T-helper 2 cell treated with Interferon-gamma antibody and Interleukin-4, amounts not matched to agents 100 ng/mL and 5 ng/mL, for 36 hours (primary cell): ENCODE measurements around the gene HBQ1. TPM values are rescaled to one million over a fixed set of nuclear protein-coding genes. Genes with fewer than 3 reads are reported as not detected.
"Not testable (repeated sequence)": the region's sequence is repeated elsewhere in the genome, so short reads cannot be mapped to it uniquely, and the experiment has no call there.

Experiments used
- intact Hi-C: fragments of 100-400 bp; cut with micrococcal nuclease; formaldehyde crosslinking; loops from one replicate; pipeline ENCODE4 v1.15.1; 2023
- total RNA-seq: library from RNA; stranded (reverse); gene quantifications from 2 replicates; pipeline ENCODE4 v1.2.3, GENCODE V29; 2022

HBQ1 gene
- total RNA-seq: not detected in 2 replicates

GRCh38 chr16:180101-180675 is at the start of gene HBQ1:
TSS of gene HBQ1 (plus strand) at chr16:180459. CDS start at chr16:180487, 28 bp downstream.
- intact Hi-C loops: loop anchor here (2.0 kb wide), 2 partner anchors 63 to 73 kb away; no protein-coding TSS in a partner anchor

GRCh38 chr16:130533-131173 is 49.6 kb upstream of the HBQ1 start:
- intact Hi-C loops: no loop called here

- intact Hi-C loops: no loop called here
Observed at GRCh38 chr16:132120-132519, 48.1 kb upstream of the HBQ1 start.

- intact Hi-C loops: no loop called here
Observed at GRCh38 chr16:133716-134115, 46.5 kb upstream of the HBQ1 start.

GRCh38 chr16:138049-138417 is 42.2 kb upstream of the HBQ1 start:
- intact Hi-C loops: loop anchor here (1.0 kb wide), 1 partner anchor 85 kb away; the partner anchor contains the start of genes POLR3K and SNRNP25

- intact Hi-C loops: no loop called here
Observed at GRCh38 chr16:140175-140857, 39.9 kb upstream of the HBQ1 start.

- intact Hi-C loops: no loop called here
Observed at GRCh38 chr16:142405-142967, 37.8 kb upstream of the HBQ1 start.

- intact Hi-C loops: no loop called here
Observed at GRCh38 chr16:143047-143446, 37.2 kb upstream of the HBQ1 start.

- intact Hi-C loops: no loop called here
Observed at GRCh38 chr16:143456-143855, 36.8 kb upstream of the HBQ1 start.

GRCh38 chr16:144797-145252 is 35.4 kb upstream of the HBQ1 start:
- intact Hi-C loops: no loop called here

- intact Hi-C loops: no loop called here
Observed at GRCh38 chr16:146646-147045, 33.6 kb upstream of the HBQ1 start.

GRCh38 chr16:149024-149660 is 31.1 kb upstream of the HBQ1 start:
- intact Hi-C loops: no loop called here

GRCh38 chr16:152141-153128 is 27.8 kb upstream of the HBQ1 start, which contains the start of gene HBZ:
TSS of gene HBZ (plus strand) at chr16:152644. CDS start at chr16:152910, 266 bp downstream.
- intact Hi-C loops: no loop called here

- intact Hi-C loops: not testable (repeated sequence)
Observed at GRCh38 chr16:153129-153521, 27.1 kb upstream of the HBQ1 start.

- intact Hi-C loops: not testable (repeated sequence)
Observed at GRCh38 chr16:153550-154216, 26.6 kb upstream of the HBQ1 start.

GRCh38 chr16:154217-155030 is 25.8 kb upstream of the HBQ1 start:
- intact Hi-C loops: no loop called here

GRCh38 chr16:155031-155398 is 25.2 kb upstream of the HBQ1 start:
- intact Hi-C loops: no loop called here

GRCh38 chr16:159136-159849 is 21.0 kb upstream of the HBQ1 start:
- intact Hi-C loops: no loop called here
